GM19468 (cell line): ENCODE measurements around the gene MAP2K3.
A peak's percentile ranks its signal among the peaks of the same experiment; 100 is the strongest.

Experiments used
- ATAC-seq: cut with Tn5 transposase; IDR thresholded peaks from one replicate; pipeline ENCODE4 v1.9.1; 2021; ENCODE audit warnings: mild to moderate bottlenecking, moderate library complexity, moderate number of reproducible peaks; ENCODE audit not compliant: unreplicated experiment; ENCODE audit errors: extremely low read depth

Gene MAP2K3

GRCh38 chr17:21279582-21279981, 4.9 kb upstream of the MAP2K3 start:
- no peak for ATAC-seq

GRCh38 chr17:21280081-21280518, 4.4 kb upstream of the MAP2K3 start:
- ATAC-seq, result no peak

GRCh38 chr17:21282231-21282630, 2.3 kb upstream of the MAP2K3 start:
- ATAC-seq, result no peak

DNA sequence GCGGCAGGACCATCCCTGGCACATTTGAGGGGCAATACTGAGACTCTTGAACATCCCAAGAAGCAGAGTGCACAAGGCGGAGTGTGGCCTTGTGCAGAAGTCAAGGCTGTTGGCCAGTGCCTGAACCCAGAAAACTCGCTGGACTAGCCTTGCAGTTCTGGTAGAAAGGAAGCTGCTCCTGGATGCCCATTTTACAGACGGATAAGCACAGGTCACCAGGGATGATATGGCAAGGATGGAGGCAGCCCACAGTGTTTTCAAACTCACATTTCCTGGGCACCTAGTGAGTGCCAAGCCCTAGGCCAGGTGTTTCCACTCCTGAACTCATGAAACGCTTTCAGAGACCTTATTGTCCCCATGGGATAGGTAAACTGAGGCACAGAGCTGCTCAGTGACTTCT, 1.7 kb upstream of the MAP2K3 start:
- no peak for ATAC-seq

DNA sequence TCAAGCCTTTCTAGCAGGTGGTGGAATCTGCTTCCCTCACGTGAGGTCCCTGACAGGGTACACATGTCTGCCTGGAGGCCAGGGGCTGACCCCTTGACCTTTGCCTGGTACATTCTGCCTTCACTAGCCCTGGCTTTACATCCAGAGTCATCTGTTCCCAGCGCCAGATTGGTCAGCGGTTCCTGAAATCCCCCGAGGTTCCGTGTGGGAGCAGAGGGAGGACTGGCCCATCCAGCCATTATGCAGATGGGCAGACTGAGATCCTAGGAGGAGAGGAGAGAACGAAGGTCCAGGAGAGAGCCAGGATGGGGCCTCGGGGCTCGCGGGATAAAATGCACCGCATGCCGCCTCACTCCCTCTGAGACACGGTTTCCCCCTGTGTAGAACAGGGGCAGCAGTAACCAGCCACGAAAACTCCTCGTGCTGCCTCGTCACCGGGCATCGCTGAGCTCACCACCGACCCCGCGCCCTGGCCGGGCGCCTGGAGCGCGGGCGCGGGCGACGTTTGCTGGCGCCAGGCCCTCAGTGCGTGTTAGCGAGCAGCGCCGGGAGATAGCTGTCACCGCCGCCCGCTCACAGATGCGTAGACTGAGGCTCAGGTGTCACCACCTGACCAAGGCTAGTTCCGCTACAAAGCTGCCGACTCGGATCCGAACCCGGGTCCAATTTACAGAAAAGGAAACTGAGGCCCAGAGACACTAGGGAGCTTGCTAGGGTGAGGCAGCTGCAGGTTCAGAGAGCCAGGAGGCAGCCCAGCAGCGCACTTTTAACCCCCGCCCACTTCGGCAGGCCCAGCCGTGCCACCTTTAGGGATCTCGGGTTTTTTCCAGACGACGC, 811 bp upstream of the MAP2K3 start:
- ATAC-seq, result no peak

- ATAC-seq, result no peak
Observed at GRCh38 chr17:21285164-21286065, 904 bp downstream of the MAP2K3 start.

- ATAC-seq, result no peak
Observed at GRCh38 chr17:21286066-21286770, 1.7 kb downstream of the MAP2K3 start.

DNA sequence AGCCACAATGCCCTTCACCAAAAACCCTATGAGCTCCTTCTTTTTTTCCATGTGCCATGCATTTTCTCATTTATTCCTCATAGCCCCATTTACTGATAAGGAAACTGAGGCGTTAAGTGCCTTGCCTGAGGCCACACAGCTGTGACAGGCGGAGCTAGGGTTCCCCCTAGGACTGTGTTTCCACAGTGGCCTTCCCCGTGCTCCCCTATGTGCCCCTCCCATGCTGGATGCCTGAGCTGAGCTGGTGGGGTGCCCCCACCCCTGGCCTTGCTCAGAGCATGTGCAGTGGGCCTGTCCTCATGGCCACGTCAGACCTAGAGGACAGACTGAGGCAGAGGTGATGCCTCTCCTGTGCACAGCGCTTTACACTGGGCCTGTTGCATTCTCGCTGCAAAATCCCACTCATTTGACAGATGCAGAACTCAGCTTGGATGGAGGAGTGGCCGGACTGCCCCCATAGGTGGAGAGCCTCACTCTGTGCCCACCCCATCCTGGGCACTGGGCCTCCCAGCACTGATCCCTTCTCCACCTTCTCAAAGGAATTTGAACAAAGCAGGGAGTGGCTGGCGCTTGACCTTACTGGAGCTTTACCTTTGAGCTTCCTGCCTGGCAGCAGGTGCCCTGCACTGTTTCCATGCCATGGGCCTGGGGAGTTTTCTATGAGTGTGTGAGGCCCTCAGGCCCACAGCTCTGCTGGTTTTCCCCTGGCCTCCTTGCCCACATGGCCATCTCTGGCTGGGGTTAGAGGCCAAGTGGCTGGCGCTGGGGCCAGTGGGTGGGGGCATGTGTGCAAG, 2.6 kb downstream of the MAP2K3 start:
- ATAC-seq, result no peak

DNA sequence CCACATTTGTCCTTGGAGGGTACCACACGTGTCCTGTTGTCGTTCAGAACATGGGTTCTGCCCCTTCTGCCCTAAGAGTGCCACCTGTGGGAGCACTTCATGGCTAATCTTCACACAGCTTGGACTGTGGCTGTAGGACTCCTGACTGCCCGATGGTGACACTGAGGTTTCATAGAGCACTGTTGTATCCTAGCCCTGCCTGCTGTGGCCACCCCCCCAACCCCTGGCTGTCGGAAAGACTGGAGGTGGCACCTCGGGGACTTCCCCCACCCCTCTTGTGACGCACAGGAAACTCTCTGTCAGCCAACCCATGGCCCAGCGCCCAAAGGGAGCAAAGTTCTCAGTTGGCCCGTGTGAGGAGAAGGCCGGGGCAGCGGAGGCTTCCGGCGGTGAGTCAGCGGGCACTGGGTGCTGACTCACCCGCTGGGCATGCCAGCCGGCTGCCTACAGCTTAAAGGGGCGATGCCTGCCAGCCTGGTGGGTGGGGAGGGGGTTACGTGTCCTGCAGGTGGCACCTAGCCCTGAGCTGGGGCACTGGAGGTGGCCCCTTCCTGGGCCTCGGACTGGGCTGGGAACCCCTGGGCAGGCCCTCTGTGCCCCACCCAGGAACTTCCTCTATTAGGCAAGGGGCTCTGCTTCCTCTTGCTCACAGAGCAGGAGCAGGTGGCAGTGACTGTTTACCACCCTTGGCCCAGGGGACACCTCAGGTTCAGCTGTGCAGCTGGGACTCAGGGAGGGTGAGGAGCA, 3.4 kb downstream of the MAP2K3 start:
- peak; percentile 24 for ATAC-seq

DNA sequence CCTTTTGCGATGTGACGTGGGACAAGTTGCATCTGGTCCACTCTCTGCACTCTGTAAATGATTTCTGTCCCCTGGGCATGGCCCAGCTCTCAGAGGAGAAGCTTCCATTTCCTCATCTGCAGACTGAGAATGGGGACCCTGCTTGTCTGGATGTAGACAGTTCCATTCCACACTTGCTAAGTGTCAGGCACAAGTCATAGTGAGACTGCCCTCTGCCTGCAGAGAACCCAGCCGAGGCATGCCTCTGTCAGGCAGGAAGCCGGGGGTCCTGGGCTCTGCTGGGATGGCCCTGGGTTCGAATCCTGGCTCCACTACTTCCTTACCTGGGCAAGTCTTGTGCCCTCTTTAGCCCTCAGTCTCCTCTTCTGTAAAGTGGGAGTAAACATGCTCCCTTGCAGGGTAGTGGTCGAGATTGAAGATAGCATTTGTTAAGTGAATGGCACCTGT, 4.1 kb downstream of the MAP2K3 start:
- no peak for ATAC-seq

- no peak for ATAC-seq
Observed at GRCh38 chr17:21289175-21289901, 4.8 kb downstream of the MAP2K3 start.

DNA sequence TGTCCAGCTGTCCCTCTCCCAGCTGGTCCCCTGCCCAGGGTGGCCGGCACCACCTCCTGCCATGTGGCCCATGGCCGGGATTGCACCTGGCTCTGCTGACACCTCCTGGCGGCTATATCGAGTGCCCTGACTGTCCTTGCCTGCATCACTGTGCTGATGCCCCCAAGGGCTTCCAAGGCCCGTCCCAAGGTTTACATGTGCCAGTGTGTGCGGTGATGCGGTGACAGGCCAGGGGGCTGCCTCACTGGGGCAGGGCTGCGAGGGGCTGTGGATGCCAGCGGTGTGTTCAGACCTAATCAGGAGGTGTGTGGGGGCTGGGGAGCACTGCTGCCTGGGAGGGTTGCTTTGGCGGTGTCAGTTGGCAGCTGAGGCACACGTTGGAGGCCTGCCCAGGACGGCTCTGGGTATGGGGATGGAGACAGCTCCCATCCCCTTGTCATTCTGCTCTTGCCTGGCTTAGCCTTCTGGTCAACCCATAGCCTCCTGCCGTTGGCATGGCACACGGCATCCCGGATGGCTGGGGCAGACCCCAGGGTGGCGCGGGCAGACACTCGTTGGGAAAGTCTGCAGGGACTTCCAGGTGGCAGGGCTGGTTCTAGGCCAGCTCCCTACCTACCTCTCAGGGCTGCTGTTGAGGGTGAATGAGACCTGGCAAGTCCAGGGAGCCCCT, 5.5 kb downstream of the MAP2K3 start:
- ATAC-seq, result no peak

- ATAC-seq, result no peak
Observed at GRCh38 chr17:21291357-21291756, 6.8 kb downstream of the MAP2K3 start.

DNA sequence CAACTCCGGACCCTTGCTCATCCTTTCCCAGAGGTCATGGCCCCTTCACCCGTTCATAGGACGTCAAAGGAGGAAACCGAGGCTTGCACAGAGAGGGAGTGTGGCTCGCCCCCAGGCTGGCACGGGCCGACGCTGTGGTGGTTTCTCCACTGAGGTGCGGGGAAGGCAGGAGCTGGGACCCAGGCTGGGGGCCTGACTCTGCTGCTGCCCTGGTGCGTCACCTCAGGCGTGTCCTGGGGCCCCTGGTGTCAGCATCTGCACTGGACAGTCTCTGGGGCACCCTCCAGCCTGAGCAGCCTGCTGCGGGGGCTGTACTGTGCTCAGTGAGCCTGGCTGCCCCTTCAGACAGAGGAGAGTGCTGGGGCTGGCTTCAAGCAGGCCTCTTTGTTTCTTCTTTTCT, 7.4 kb downstream of the MAP2K3 start:
- ATAC-seq, result no peak

DNA sequence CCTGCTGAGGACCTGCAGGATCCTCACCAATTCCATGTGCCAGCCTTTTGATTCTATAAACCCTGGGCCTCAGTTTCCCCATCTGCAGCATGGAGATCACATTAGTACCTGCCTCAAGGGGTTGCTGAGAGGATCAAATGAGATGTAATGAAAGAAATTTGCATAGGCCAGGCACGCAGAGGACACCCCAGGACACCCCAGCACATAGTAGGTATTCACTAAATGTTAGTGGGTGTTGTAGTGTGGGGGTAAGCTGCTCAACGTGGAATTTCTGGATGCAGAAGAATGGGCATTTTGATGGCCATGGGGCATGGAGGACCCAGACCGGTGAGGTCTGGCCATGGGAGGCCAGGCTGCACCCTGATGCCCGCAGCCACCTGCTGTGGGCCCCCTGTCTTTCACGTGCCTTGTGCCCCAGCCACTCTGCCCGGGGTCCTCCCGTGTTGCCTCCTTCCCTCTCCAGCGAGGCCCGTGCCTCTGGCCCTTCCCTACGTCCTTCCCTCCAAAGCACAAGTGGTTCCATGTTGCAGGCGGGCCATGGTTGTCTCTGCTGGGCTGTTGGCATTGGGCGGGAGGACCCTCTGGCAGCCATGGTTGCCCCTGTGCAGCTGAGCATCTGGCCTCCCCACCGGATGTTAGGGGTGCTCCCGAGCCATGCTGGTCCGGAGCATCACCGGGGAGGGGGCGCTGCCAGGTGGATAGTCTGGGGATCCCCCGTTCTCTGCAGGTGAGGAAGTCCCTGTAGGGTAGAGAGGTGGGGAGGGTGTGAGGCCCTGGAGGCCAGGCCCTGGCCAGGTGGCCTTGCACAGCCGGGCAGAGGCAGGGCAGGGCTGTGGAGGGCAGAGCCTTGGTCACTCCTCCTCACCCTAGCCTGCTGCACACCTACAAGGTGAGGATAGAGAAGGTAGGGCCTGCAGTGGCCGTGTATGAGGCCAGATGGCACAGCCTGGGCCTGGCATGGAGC, 8.6 kb downstream of the MAP2K3 start:
- no peak for ATAC-seq

- ATAC-seq, result no peak
Observed at GRCh38 chr17:21293831-21294210, 9.3 kb downstream of the MAP2K3 start.
